IPS-NIHi7 (cell line): ENCODE results near the gene PSIP1.
"Not testable (repeated sequence)": the region's sequence is repeated elsewhere in the genome, so short reads cannot be mapped to it uniquely, and the experiment has no call there.

Source experiments
- DNase-seq: peaks from one replicate; pipeline ENCODE4 v3.0.0; 2012; ENCODE audit warnings: mixed read lengths; ENCODE audit errors: extremely low spot score

PSIP1 gene

DNA sequence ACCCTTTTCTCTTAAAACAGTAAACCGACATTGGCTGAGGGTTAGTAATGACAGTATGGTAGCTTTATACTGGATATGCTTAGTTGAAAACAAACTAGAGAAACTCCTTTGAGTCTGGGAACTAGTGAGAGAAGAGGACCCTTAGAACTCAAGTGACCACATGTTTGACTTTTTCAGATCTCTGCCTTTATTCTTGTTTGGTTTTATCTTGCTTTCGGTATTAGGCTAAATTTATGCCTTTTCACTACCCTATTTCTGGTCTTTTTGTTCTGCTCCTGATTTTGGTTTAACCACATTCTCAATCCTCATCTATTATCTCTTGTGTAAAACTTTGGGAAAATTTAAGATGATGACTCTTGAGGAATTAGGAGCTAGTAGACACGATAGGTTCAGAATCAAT lies 77.1 kb downstream of the PSIP1 start:
- no peak for DNase-seq

DNA sequence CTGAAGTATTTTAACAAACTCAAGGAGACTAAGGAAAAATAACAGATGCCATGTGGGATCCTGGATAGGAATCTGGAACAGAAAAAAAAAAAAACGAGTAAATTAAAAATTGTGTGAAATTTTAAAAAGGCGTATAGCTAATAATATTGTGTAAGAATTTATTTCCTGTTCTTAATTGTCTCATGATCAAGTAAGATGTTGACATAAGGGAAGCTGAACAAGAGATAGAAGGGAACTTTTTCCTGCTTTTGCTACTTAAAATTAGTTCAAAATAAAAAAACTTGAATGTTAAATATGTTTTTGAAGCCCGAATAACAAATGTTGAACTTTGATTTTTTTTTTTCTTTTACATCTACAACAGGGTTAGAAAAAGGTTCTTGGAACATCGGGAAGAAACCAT lies 77.6 kb downstream of the PSIP1 start:
- no peak for DNase-seq

DNA sequence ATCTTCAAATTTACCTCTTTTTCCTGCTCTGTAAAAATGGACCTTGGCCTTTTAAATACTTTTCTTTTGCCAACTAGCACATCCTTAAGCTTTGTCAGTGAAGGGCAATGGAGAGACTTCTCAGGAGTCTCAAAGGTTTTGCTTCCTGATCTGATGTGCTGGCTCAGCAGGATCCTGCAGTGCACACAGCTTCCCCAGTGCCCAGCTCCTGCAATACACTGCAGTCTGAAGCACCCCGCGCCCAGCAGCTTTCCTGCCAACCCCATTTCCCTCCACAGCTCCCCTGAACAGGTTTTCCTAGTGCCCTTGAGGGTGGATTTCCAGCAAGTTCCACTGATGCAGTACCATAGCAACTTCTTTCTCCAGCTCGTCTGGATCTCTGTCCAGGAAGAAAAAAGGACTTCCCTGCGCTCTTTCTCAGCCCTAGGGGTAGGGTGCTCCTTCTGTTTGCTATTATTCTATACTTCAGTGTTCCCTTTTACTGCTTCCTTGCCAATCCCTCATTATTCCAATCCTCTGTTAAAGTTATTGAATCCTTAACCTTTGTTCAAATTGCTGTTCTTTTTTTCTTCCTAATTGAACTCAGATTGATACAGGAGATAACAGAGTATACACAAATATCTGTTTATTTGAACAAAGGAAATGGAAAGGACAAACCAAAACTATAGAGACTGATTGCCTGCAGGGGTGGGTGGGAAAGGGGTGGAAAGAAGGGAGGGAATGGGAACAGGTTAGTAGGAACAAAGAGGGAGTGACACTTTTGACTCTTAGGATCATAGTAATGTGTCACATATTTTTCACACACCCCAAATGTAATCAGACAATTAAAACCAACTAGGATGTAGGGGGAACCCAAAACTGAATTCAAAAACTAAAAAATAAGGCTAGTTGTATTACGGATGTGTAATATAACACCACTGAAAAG lies 79.6 kb downstream of the PSIP1 start:
- DNase-seq, result no peak

DNA sequence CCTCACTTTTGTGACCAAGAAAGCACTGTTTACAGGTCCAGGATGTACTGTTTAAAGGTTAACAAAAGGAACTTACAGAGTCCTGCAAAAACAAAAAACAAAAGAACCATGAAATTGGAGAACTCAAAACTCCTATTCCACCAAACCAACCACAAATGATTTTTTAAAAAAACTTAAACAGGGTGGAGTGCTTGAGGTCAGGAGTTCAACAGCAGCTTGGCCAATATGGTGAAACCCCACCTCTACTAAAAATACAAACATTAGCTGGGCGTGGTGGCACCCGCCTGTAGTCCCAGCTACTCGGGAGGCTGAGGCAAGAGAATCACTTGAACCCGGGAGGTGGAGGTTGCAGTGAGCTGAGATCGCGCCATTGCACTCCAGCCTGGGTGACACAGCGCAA lies 83.1 kb downstream of the PSIP1 start:
- DNase-seq, result not testable (repeated sequence)

DNA sequence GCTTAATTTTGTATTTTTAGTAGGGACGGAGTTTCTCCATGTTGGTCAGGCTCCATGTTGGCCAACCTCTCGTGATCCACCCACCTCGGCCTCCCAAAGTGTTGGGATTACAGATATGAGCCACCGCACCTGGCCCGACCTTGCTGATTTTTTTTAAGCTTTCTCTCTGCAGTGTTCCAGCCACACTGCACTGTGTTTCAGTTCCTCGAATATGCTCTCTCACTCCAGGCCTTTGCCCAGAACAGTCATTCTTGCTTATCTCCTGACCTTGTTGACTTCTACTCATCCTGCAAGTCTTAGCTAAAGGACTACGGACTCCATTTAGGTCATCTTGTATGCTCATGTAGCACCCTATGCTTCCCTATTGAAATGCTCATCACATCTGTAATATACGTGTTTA lies 84.8 kb downstream of the PSIP1 start:
- DNase-seq, result no peak

DNA sequence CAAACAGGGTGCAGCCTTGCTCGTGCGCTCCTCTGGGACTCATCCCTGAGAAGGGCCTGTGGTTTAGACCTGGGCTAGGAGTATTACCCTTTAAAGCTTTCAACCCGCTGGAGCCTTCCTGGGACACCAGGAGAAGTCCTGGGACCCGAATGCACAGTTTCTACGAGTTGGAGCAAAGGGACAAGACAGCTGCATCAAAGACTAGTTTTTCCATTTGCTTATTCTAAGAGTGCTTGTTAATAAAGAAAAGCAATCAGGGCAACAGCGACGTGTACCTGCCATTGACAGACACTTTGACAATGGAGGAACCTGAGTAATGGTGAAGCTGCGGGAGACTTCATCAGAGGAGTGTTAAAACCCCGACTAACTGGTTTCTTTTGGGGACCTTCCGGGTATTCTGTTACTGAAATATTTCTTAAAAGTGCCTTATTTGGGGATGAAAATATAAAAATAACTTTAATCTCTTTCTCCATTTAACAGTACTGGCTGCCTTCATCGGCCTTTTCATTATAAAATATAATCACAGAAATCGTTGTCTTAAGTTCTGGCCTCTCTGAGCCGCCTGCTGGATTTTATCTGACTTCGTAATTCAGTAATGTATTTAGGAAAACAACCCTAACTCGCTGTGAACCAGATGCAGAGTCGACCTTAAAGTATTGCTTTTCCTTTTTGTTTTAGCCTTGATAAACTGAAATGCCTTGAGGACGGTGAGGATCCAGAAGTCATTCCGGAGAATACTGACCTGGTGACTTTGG lies 87.4 kb downstream of the PSIP1 start:
- peak; percentile 23 for DNase-seq

DNA sequence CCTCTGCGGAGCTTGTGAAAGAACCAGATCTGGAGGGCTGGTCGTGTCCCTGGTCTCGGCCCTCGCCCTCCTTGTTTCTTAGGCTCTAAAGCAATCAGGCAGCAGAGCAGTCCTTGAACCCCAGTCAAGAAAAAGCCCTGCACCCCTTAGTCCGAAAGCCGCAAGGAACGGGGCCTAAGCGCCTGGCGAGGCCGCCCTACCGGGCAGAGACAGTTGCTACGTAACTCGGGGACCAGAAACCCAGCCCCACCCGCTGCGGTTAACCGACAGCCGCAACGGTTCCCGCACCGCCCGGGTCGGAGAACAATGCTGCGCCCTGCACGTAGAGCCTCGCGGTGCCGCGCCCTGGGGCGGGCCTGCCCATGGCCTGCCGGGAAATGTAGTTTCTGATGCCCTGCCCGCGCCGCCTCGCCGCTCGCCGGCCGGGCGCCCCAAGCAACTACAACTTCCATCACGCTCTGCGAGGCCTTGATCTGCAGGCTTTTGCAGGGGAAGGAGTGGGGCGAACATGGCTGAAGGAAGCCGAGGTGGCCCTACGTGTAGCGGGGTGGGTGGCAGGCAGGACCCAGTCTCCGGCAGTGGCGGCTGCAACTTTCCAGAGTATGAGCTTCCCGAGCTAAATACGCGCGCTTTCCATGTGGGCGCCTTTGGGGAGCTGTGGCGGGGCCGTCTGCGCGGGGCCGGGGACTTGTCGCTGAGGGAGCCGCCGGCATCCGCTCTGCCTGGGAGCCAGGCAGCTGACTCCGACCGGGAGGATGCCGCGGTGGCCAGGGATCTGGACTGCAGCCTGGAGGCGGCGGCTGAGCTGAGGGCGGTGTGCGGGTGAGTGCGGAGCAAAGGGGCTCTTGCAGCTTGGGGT lies 88.2 kb downstream of the PSIP1 start, which contains the start of gene SNAPC3:
SNAPC3 (plus strand) TSS at position 505 of the 859 bp plus-strand sequence; CDS start at position 509, 4 bp downstream.
- DNase-seq, result peak; percentile 97

DNA sequence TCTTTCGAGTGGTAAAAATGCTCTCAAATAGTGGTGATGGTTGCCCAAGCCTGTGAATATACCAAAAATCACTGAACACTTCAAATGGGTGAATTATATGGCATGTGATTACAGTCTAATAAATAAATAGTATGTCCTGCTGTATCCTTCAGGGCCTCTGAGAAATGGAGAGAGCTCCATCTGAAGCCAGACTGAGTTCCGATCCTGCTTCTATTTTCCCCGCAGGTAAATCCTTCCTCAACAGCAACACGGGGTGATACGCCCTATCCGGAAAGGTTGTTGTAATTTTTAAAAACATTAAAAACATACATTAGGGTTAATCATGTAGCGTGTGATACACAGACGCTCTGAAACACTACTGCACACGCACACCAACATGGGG lies 88.8 kb downstream of the PSIP1 start:
- no peak for DNase-seq

DNA sequence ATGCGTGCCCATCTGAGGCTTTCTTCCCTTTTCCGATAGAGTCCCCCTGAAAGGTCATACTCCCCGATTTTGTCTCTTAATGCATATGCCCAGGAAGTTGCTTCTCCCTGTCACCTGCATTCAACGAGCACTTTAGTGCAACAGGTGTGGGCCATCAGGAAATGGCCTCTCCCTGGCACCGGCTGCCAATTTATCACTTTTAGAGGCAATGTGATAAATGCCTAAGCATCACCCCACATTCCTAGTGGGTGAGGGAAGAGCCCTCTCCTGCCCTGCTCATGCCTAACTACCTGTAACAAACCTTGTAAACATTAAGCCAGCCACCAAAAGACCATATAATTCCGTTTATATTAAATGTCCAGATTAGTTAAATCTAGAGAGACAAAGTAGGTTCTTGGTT lies 89.2 kb downstream of the PSIP1 start:
- no peak for DNase-seq

DNA sequence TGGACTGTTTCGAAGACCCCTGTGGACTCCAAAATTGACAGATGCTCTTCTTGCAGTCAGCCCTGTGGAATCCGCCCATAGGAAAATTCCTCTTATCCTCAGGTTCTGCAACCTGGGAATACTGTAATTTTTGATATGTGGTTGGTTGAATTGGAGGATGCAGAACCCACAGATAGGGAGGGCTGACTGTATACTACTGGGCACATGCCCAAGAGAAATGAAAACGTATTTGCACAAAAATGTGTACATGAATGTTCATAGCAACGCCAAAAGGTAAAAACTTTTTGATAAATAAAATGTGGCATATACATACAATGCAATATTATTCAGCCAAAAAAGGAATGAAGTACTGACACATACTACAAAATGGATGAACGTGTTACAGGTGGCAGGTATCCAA lies 90.0 kb downstream of the PSIP1 start:
- DNase-seq, result no peak

DNA sequence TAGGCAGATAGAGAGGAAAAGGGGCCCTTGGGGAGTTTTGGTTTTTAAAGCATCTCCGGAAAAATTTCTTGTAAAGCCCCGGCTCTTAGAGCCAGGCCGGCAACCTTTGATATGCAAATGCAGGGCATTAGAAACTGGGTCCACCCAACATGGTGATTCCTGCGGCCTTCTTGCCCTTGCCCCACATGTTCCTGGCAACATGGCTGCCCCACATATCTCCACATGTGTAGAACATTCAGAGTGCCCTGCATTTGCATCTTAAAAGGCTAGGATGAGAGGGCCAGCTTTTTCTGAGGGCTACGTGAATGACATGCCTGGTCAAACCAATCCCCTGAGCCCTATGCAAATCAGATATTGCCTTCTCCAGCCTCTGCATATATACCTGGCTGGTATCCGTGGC lies 93.1 kb downstream of the PSIP1 start:
- DNase-seq, result no peak

DNA sequence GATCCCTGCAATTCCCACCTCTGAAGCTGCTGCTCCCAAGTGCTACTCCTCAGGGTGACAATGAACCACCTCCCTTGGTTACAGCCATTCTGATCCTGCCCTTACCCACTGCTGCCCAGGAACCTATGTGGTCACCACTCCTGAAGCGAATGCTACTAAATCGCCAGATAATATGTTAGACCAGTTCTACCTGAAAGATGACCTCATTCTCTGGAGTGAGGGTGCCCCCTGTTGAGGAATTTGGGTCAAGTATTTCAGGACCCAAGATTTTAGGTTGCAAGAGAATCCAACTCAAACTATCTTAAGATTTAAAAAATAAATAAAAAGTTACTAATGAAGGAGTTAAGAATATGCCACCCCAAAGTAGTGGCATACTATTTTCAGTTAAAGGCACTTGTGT lies 93.9 kb downstream of the PSIP1 start:
- DNase-seq, result peak; percentile 69
